GM12874 (cell line): ENCODE results near the gene PLEKHJ1.

Experiments
- TF ChIP-seq, protein P1 (sequence below): IDR thresholded peaks from 2 replicates; pipeline ENCODE4 v1.5.1; 2011; ENCODE audit warnings: low read depth, mild to moderate bottlenecking, control low read depth, low read length, moderate library complexity; ENCODE audit not compliant: insufficient read depth

The PLEKHJ1 gene

DNA sequence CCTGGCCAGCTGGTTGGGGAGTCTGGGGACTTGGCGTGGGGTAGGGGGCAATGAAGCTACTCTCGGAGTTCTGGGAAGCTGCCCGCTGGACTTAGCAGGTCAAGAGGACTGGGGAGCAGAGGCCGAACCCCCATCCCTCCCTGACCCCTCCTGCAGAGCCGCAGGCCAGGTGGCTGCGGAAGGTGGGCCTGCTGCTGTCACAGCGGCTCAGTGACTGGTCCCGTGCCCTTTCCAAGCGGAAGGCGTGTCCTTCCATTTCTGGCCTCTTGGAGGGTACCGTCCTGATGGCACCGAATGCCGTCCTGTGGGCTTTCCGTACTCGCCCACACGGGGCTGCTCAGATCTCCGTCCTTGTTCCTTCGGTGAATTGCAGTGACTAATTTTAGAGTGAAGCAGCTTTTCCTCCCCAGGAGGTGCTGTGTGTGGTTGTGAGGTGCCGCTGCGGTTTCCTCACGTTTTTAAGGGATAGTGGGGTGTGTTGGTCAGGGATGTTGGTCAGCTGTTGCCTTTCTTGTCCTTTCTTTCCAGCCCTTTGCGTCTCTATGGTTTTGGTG lies 51.6 kb downstream of the PLEKHJ1 start:
- TF ChIP-seq, protein P1, sequence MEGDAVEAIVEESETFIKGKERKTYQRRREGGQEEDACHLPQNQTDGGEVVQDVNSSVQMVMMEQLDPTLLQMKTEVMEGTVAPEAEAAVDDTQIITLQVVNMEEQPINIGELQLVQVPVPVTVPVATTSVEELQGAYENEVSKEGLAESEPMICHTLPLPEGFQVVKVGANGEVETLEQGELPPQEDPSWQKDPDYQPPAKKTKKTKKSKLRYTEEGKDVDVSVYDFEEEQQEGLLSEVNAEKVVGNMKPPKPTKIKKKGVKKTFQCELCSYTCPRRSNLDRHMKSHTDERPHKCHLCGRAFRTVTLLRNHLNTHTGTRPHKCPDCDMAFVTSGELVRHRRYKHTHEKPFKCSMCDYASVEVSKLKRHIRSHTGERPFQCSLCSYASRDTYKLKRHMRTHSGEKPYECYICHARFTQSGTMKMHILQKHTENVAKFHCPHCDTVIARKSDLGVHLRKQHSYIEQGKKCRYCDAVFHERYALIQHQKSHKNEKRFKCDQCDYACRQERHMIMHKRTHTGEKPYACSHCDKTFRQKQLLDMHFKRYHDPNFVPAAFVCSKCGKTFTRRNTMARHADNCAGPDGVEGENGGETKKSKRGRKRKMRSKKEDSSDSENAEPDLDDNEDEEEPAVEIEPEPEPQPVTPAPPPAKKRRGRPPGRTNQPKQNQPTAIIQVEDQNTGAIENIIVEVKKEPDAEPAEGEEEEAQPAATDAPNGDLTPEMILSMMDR: no peak
